Measurements from ENCODE around the gene BAIAP3.

Gene BAIAP3

GRCh38 chr16:1356061-1356900 is 22.8 kb downstream of the BAIAP3 start:
- TF ChIP-seq SPI1 (IDR thresholded peaks at IDR 0.05; ENCODE audit: borderline replicate concordance, low read depth) (no peak), CTCF (IDR thresholded peaks at IDR 0.05; ENCODE audit: insufficient read depth, low read length) (no peak), REST (IDR thresholded peaks at IDR 0.05; ENCODE audit: insufficient replicate concordance, low read depth) (no peak), GABPA (IDR thresholded peaks at IDR 0.05; ENCODE audit: low read depth) (no peak), POLR2AphosphoS5 (IDR thresholded peaks at IDR 0.05; ENCODE audit: low read depth) (no peak)
- no peak for DNase-seq (ENCODE audit: low read depth in 1 of 2, low spot score in 1 of 2)
- Histone ChIP-seq H3K27me3 (ENCODE audit: insufficient read depth, poor library complexity, severe bottlenecking) (no peaks in the 10 kb centered on the region), H3K27ac (replicated peaks) (no peak overlapping the region), H3K4me3 (replicated peaks; ENCODE audit: insufficient read depth, low read length) (no peak overlapping the region)

- Histone ChIP-seq H3K27me3 (ENCODE audit: insufficient read depth, poor library complexity, severe bottlenecking) (no peaks in the 10 kb centered on the region), H3K27ac (replicated peaks) (no peak overlapping the region), H3K4me3 (replicated peaks; ENCODE audit: insufficient read depth, low read length) (no peak overlapping the region)
- TF ChIP-seq CTCF (IDR thresholded peaks at IDR 0.05; ENCODE audit: insufficient read depth, low read length) (no peak), REST (IDR thresholded peaks at IDR 0.05; ENCODE audit: insufficient replicate concordance, low read depth) (no peak), GABPA (IDR thresholded peaks at IDR 0.05; ENCODE audit: low read depth) (no peak)
- no peak for DNase-seq (ENCODE audit: low read depth in 1 of 2, low spot score in 1 of 2)
Measured at GRCh38 chr16:1357906-1358566, 24.6 kb downstream of the BAIAP3 start.

- TF ChIP-seq SPI1 (IDR thresholded peaks at IDR 0.05; ENCODE audit: borderline replicate concordance, low read depth), result no peak
- TF ChIP-seq GABPA (IDR thresholded peaks at IDR 0.05; ENCODE audit: low read depth), result no peak
- no peak for TF ChIP-seq POLR2AphosphoS5 (IDR thresholded peaks at IDR 0.05; ENCODE audit: low read depth)
- no peak for TF ChIP-seq REST (IDR thresholded peaks at IDR 0.05; ENCODE audit: insufficient replicate concordance, low read depth)
- TF ChIP-seq CTCF (IDR thresholded peaks at IDR 0.05; ENCODE audit: insufficient read depth, low read length), result no peak
- no peak for DNase-seq (ENCODE audit: low read depth in 1 of 2, low spot score in 1 of 2)
- Histone ChIP-seq H3K4me3 (replicated peaks; ENCODE audit: insufficient read depth, low read length) (no peak overlapping the region), H3K27ac (replicated peaks) (no peak overlapping the region), H3K27me3 (ENCODE audit: insufficient read depth, poor library complexity, severe bottlenecking) (no peaks in the 10 kb centered on the region)
Measured at GRCh38 chr16:1361685-1362360, 28.4 kb downstream of the BAIAP3 start.

All from HL-60 (cell line).